GM12801 (cell line): ENCODE data around the gene STAB2.

Experiments used
- TF ChIP-seq, protein P1 (sequence below): IDR thresholded peaks from one replicate; pipeline ENCODE4 v1.5.1; 2011; ENCODE audit warnings: control low read depth; ENCODE audit not compliant: insufficient read length; ENCODE audit errors: extremely low read depth

Gene STAB2

DNA sequence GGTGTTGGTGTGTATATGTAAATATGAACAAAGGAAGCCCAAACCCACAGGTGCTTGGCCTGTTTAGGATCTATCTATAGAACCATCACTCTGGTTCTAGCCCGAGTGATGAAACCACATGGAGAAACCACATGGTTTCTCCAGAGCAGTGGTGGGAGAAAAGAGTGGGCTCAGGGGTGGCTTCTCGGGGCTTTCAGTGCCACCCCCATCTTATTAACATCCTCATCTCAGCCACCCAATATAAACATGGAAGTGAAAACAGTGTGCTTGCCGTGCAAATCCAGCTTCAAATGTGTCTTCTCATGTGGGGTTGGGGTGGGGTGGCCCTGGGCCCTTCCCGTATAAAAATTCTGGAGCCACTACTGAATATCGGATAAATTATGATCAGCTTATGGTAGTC is 109.0 kb downstream of the STAB2 start:
- TF ChIP-seq, protein P1, sequence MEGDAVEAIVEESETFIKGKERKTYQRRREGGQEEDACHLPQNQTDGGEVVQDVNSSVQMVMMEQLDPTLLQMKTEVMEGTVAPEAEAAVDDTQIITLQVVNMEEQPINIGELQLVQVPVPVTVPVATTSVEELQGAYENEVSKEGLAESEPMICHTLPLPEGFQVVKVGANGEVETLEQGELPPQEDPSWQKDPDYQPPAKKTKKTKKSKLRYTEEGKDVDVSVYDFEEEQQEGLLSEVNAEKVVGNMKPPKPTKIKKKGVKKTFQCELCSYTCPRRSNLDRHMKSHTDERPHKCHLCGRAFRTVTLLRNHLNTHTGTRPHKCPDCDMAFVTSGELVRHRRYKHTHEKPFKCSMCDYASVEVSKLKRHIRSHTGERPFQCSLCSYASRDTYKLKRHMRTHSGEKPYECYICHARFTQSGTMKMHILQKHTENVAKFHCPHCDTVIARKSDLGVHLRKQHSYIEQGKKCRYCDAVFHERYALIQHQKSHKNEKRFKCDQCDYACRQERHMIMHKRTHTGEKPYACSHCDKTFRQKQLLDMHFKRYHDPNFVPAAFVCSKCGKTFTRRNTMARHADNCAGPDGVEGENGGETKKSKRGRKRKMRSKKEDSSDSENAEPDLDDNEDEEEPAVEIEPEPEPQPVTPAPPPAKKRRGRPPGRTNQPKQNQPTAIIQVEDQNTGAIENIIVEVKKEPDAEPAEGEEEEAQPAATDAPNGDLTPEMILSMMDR, result no peak

DNA sequence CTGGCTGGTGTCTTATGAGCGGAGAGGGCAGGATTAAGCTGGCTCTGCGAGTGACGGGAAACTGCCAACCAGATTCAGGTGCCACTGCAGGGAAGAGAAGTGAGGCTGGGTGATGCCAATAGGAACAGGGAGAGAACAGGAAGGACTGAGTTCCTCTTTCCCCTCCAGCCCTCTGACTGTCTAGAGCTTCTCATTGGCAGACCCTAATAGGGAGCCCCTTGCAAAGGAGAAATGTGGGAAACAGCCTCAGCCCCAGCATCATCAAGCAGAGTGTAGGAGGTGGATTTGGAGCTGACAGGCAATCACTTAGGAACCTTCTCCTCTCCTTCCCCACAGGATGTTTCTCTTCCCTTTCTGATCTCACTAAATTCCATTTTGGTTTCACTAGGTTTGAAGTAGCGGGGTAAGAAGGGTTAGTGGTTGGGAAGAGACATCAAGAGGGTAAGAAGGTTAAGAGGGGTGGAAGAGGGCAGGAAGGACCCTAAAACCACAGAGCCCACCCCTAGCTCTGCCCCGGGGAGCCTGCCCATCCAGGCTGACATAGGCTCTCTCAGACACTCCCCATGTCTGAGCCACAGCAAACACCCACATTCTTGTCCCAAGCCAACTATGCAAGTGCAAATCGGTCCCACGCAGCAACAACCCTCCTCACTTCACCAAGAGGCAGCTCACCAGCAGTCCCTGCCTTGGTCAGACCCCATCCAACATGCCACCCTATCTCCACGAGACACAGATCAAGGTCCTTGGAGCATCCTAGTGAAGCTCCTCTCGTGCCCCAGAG is 111.1 kb downstream of the STAB2 start:
- TF ChIP-seq, protein P1, result no peak

DNA sequence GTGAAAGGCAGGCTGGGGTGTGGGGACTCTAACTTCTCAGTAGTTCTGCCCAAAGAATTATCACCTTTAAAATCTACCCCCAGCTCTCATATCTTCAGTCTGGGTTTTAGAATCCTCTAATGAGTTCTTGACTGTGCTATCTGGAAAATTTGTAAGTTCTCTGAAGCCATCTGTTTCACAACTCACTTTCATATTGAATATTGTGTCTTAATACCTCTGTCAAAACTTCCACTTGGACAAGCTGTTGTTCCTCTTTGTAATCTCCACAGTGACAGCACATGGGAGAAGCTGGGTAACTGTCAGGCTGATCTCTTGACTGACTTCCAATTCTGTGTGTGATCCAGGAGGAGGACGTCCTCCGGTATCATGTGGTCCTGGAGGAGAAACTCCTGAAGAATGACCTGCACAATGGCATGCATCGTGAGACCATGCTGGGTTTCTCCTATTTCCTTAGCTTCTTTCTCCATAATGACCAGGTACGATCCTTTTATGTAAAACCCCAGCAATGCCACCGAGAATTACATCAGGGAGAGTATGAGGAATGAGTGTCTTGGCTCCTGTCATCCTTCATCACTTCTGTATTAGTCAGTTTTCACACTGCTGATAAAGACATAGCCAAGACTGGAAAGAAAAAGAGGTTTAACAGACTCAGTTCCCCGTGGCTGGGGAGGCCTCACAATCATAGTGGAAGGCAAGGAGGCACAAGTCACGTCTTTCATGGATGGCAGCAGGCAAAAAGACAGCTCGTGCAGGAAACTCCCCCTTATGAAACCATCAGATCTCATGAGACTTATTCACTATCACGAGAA is 111.9 kb downstream of the STAB2 start:
- TF ChIP-seq, protein P1, result no peak

DNA sequence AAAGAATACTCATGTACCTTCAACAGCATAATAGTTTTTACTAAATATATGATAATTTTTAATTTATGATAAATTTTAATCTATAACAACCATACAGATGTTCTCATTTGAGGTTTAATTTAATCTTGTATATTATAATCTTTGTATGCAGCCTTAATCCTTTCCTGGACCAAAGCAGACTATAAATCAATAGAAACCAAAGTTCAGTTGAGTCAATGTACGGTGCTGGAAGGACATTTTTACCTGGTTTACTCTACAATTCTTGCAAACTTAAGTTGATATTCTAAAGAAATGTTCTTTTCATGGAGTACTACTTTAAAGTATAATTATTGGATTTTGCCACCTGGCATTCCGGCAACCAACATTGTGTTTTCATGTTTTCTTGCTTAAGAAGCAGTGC is 118.0 kb downstream of the STAB2 start:
- TF ChIP-seq, protein P1, result no peak

DNA sequence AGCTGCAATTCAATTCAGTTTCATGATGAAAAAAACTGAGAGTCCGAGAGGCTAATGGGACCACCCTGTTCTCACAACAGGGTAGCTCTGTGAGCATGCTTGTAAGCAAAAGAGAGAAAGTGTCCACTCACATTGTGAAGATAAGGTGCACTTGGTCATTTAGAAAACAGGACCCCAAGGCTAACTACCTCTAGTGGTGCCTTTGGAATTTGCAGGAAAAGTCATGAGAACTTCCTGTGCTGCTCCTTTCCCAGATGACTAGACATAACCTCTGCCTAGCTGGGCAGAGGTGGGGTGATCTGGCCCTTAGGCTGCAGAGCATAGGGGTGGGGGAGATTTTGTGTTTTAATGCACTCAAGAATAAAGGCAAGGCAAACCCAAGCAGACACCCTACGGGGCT is 118.9 kb downstream of the STAB2 start:
- TF ChIP-seq, protein P1, result no peak

DNA sequence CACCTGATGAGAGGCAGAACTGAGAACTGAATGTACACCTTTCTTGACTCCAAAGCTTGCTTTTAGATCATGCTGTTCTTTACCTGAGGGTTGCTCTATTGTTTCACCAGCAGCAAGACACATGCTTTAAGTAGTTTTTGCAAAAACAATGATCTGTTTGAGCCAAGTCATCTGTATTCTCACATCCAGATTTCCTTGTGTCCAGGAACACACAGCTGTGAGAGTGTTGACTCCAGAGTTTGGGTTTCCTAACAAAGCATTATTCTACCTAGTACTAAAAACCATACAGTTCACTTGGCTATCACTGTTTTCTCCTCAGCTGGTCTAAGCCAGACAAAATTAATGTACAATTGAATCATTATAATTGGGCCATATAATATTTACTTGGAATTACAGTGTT is 120.4 kb downstream of the STAB2 start:
- TF ChIP-seq, protein P1, result no peak

DNA sequence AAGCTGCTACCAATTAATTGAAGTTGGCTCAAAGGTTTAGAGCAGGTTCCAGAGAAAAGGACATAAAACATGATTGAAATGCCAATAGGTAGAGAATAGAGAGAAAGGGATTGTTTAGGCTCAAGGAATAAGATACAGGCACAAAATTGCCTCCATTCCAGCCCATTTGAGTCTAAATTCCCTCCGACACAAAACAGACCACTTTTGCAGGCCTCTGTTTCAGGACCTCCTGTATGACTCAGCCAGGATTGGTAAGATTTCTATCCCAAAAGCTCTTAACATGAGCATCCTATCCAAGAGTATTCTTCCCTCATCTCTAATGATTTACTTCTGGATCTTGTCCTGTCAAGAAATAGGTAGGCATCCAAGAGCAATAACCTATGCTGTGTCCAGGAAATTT is 123.5 kb downstream of the STAB2 start:
- TF ChIP-seq, protein P1, result no peak
